Measurements from ENCODE around the gene FICD.
A peak's percentile ranks its signal among the peaks of the same experiment; 100 is the strongest.
"Not testable (repeated sequence)": the region's sequence is repeated elsewhere in the genome, so short reads cannot be mapped to it uniquely, and the experiment has no call there.

The FICD gene

GRCh38 chr12:108538146-108538545 is 23.1 kb downstream of the FICD start:
- DNase-seq (ENCODE audit: low read depth in 2 of 2): no peak

- no peak for DNase-seq (ENCODE audit: low read depth in 2 of 2)
These were observed 23.6 kb downstream of the FICD start for GRCh38 chr12:108538616-108539195.

GRCh38 chr12:108542320-108542719 is 27.2 kb downstream of the FICD start:
- DNase-seq (ENCODE audit: low read depth in 2 of 2): no peak

GRCh38 chr12:108543652-108544051 is 28.6 kb downstream of the FICD start:
- no peak for DNase-seq (ENCODE audit: low read depth in 2 of 2)

- no peak for DNase-seq (ENCODE audit: low read depth in 2 of 2)
These were observed 32.6 kb downstream of the FICD start for GRCh38 chr12:108547686-108548085.

- no peak for DNase-seq (ENCODE audit: low read depth in 2 of 2)
These were observed 34.0 kb downstream of the FICD start for GRCh38 chr12:108548954-108549521.

GRCh38 chr12:108551535-108551934 is 36.5 kb downstream of the FICD start:
- no peak for DNase-seq (ENCODE audit: low read depth in 2 of 2)

- no peak for DNase-seq (ENCODE audit: low read depth in 2 of 2)
These were observed 38.7 kb downstream of the FICD start for GRCh38 chr12:108553799-108554198.

GRCh38 chr12:108555383-108555782 is 40.3 kb downstream of the FICD start:
- DNase-seq (ENCODE audit: low read depth in 2 of 2): not testable (repeated sequence)

GRCh38 chr12:108559007-108559655 is 44.1 kb downstream of the FICD start:
- no peak for DNase-seq (ENCODE audit: low read depth in 2 of 2)

GRCh38 chr12:108559748-108560147 is 44.7 kb downstream of the FICD start:
- no peak for DNase-seq (ENCODE audit: low read depth in 2 of 2)

- no peak for DNase-seq (ENCODE audit: low read depth in 2 of 2)
These were observed 45.2 kb downstream of the FICD start for GRCh38 chr12:108560321-108560721.

GRCh38 chr12:108560752-108561719 is 46.0 kb downstream of the FICD start, which contains the start of gene SART3:
Gene SART3, minus strand, starts transcription at chr12:108561173. Its CDS starts 19 bp downstream, at chr12:108561154.
- peak; percentile 70 to 71 for DNase-seq (ENCODE audit: low read depth in 2 of 2)

- DNase-seq (ENCODE audit: low read depth in 2 of 2): no peak
These were observed 46.8 kb downstream of the FICD start for GRCh38 chr12:108561852-108562347.

GRCh38 chr12:108562348-108563135 is 47.5 kb downstream of the FICD start, which contains the start of gene ISCU:
Gene ISCU, plus strand, starts transcription at chr12:108562596. Its CDS starts 27 bp downstream, at chr12:108562623.
- peak; percentile 99 for DNase-seq (ENCODE audit: low read depth in 2 of 2)

GRCh38 chr12:108563136-108563803 is 48.2 kb downstream of the FICD start:
- peak; percentile 73 to 76 for DNase-seq (ENCODE audit: low read depth in 2 of 2)

- no peak for DNase-seq (ENCODE audit: low read depth in 2 of 2)
These were observed 48.7 kb downstream of the FICD start for GRCh38 chr12:108563804-108564151.

- no peak for DNase-seq (ENCODE audit: low read depth in 2 of 2)
These were observed 49.6 kb downstream of the FICD start for GRCh38 chr12:108564724-108565123.

GRCh38 chr12:108565146-108565545 is 50.1 kb downstream of the FICD start:
- DNase-seq (ENCODE audit: low read depth in 2 of 2): no peak

- peak; percentile 40 to 54 for DNase-seq (ENCODE audit: low read depth in 2 of 2)
These were observed 50.9 kb downstream of the FICD start for GRCh38 chr12:108565976-108566375.
